Spleen (tissue), 11 donors: ENCODE data around the gene ENTPD2. TPM values are rescaled to one million over a fixed set of nuclear protein-coding genes. Genes with fewer than 3 reads are reported as not detected.

Experiments used
- DNase-seq: peaks from one replicate; pipeline ENCODE4 v3.0.0-alpha.2; 2020
- H3K27ac ChIP-seq, 8 donors: fragments of 200-600 bp; sonication (generic) in 7 of 8; 1 replicate in 4 of 8; 2 replicates in 4 of 8; pipeline versions ENCODE4 v1.5.0 to v1.8.0; 2016 to 2021; ENCODE audit warnings: inconsistent platforms in 4 of 8, mild to moderate bottlenecking in 4 of 8, moderate library complexity in 1 of 8
- H3K27me3 ChIP-seq, 7 donors: fragments of 200-600 bp; sonication (generic) in 6 of 7; replicated peaks in 1 of 7; 1 replicate in 4 of 7; 2 replicates in 3 of 7; pipeline versions ENCODE4 v1.5.0 to v1.8.0; 2016 to 2021; ENCODE audit warnings: inconsistent platforms in 3 of 7, mild to moderate bottlenecking in 1 of 7
- H3K36me3 ChIP-seq, 6 donors: fragments of 200-600 bp; sonication (generic) in 5 of 6; 1 replicate in 4 of 6; 2 replicates in 2 of 6; pipeline versions ENCODE4 v1.5.0 to v1.8.0; 2016 to 2021; ENCODE audit warnings: inconsistent platforms in 2 of 6
- H3K4me1 ChIP-seq, 6 donors: fragments of 200-600 bp; sonication (generic) in 5 of 6; 1 replicate in 3 of 6; 2 replicates in 3 of 6; pipeline versions ENCODE4 v1.5.0 to v1.8.0; 2016 to 2021; ENCODE audit warnings: inconsistent platforms in 3 of 6
- H3K4me3 ChIP-seq, 8 donors: fragments of 200-600 bp; sonication (generic) in 7 of 8; 1 replicate in 4 of 8; 2 replicates in 4 of 8; pipeline versions ENCODE4 v1.5.0 to v1.8.0; 2016 to 2021; ENCODE audit warnings: inconsistent platforms in 4 of 8, mild to moderate bottlenecking in 4 of 8, moderate library complexity in 2 of 8
- H3K9me3 ChIP-seq, 8 donors: fragments of 200-600 bp; sonication (generic) in 7 of 8; 1 replicate in 4 of 8; 2 replicates in 4 of 8; pipeline versions ENCODE4 v1.5.0 to v1.8.0; 2016 to 2021; ENCODE audit warnings: inconsistent platforms in 4 of 8
- POLR2A ChIP-seq, 3 donors: fragments of 450-650 bp; IDR thresholded peaks; one replicate each; pipeline ENCODE4 v1.5.1; 2017; ENCODE audit warnings: antibody characterized with exemption in 3 of 3, mild to moderate bottlenecking in 1 of 3
- POLR2AphosphoS5 ChIP-seq, 3 donors: sonication (generic); formaldehyde crosslinking; IDR thresholded peaks; one replicate each; pipeline ENCODE4 v1.5.1; 2017; ENCODE audit warnings: antibody characterized with exemption in 3 of 3
- WGBS, 5 donors: extraction: QIAGEN DNeasy Blood & Tissue Kit in 3 of 5; methylation state at CpG; one replicate each; pipeline versions ENCODE4 v1.1.5 to v1.1.7; 2013 to 2018; 5-methylcytosine and 5-hydroxymethylcytosine counted together
- intact Hi-C: fragments of 100-400 bp; cut with DNase I; formaldehyde crosslinking; loops from one replicate; pipeline ENCODE4 v1.15.0; 2023; ENCODE audit warnings: low total_unique reads
- polyA plus RNA-seq, 3 donors: library from polyadenylated mRNA; stranded (reverse); fragments of 200-250 nt; gene quantifications; one replicate each; pipeline ENCODE4 v1.2.1, GENCODE V29; 2013
- total RNA-seq, 7 donors: library from RNA; depleted of rRNA in 3 of 7; stranded (reverse); fragments of >200 nt in 3 of 7; fragmentation: NEBNext Ultra II Directional in 4 of 7; extraction: Animal tissue kit (Norgen Biotek cat#: 25700) in 4 of 7; gene quantifications; one replicate each; pipeline versions ENCODE4 v1.1.0 to v1.2.1, GENCODE V29; 2016 to 2021
- TF ChIP-seq, protein P1 (sequence below), 11 experiments: fragments of 200-600 bp in 7 of 11; fragments of 450-650 bp in 4 of 11; sonication (generic) in 4 of 11; IDR thresholded peaks in 8 of 11; conservative IDR thresholded peaks in 3 of 11; 1 replicate in 7 of 11; 2 replicates in 4 of 11; pipeline versions ENCODE4 v1.4.0 to v1.8.0; 2016 to 2021; ENCODE audit warnings: antibody characterized with exemption in 11 of 11, inconsistent platforms in 4 of 11, mild to moderate bottlenecking in 1 of 11
- donor health status: healthy with polysubstance abuse.
- donor health status: DM: no; HTN: no; CAD: no; lungs with moderate emphysema.
- donor health status: DM: no; HTN: no; CAD: no.
- donor health status: Bipolar disorder and iron deficiency.
- donor health status: healthy.
- donor health status: DM: no; HTN: no; CAD: no.
- donor health status: DM: yes; HTN: yes; CAD: no.

Gene ENTPD2
- total and polyA plus RNA-seq, 10 donors, result 0.11 to 0.58 (median 0.36) TPM; not detected in 6

DNA sequence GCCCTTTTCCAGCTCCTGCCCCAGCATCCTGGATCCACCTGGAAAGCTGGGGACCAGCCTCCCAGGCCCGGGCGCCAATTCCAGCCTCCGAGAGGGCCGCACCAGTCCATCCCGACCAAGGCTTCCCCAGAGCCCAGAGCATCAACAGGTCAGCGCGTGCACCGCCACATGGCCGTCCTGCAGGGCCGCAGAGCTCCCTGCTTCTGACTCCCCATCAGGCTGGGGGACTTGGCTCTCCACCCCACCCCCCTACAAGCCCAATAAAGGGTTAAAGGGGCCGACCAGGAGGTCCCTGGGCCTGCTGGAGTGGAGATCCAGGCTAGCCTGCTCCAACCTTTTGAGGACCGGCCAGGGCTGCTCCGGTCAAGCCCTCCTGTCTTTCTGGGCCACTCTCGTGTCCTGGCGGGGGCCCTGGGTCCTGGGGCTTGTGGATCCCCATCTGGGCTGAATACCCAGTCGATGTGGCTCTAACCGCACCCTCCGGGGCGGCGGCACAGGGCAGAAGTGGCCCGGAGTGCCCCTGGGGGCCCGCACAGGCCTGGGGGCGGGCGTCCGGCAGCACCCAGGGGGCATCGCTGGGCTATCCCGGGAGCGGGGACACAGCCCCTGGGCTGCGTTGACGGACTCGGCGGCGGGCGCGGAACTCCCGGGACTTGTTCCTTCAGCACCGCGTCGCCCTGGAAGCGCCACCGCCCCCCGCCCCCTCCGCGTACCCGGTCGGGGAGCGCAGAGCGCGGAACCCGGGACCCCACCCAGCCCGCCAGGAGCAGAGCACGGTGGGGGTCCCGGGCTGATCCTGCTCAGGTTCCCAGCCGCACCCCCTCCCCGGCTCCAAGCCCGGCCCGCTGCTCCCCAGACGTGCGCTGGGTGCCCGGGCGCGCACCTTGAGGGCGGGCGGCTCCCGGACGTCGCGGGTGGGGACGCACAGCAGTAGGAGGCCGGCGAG is 590 bp downstream of the ENTPD2 start:
- DNase-seq, result no peak
- H3K27ac ChIP-seq, result no peak overlapping the region
- WGBS, 5 donors, result 13 to 33% (median 13%) methylated on average over 17 to 71 of the region's 71 CpGs
- peak overlapping the region; percentile 25 to 66 (median 38) for H3K4me3 ChIP-seq
- peaks cover 12 to 72% (median 62%) of the 10 kb centered on the region in 7 donors for H3K27me3 ChIP-seq
- TF ChIP-seq POLR2A (IDR thresholded peaks at IDR 0.05) (no peak), POLR2AphosphoS5 (IDR thresholded peaks at IDR 0.05) (no peak)
- TF ChIP-seq, protein P1, sequence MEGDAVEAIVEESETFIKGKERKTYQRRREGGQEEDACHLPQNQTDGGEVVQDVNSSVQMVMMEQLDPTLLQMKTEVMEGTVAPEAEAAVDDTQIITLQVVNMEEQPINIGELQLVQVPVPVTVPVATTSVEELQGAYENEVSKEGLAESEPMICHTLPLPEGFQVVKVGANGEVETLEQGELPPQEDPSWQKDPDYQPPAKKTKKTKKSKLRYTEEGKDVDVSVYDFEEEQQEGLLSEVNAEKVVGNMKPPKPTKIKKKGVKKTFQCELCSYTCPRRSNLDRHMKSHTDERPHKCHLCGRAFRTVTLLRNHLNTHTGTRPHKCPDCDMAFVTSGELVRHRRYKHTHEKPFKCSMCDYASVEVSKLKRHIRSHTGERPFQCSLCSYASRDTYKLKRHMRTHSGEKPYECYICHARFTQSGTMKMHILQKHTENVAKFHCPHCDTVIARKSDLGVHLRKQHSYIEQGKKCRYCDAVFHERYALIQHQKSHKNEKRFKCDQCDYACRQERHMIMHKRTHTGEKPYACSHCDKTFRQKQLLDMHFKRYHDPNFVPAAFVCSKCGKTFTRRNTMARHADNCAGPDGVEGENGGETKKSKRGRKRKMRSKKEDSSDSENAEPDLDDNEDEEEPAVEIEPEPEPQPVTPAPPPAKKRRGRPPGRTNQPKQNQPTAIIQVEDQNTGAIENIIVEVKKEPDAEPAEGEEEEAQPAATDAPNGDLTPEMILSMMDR (IDR thresholded peaks at IDR 0.05 in 8 of 11, conservative IDR thresholded peaks at IDR 0.05 in 3 of 11), result no peak
- H3K36me3 ChIP-seq, result no peaks in the 10 kb centered on the region
- H3K4me1 ChIP-seq, result peaks cover 12 to 57% (median 34%) of the 10 kb centered on the region in 6 donors
- no peaks in the 10 kb centered on the region for H3K9me3 ChIP-seq
- intact Hi-C loops, result no loop called here

DNA sequence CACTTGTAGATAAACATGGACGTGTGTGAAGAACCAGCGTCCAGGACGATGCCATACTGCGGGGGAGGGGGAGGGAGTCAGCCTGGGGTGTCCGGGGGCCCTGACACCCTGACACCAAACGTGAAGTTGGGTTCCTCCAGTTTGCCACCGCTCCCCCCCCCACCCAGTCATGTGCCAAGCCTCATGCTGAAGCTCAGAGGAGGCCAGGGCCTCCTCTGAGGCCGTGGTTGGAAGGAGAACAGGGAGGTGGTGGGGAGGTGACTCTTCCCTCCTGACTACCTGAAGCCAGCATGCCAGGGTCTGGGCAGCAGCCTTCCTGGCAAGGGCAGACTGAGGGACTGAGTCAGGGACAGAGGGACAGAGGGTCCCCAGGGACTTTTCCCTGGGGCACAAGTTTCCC is 1.6 kb downstream of the ENTPD2 start:
- no peak overlapping the region for H3K4me3 ChIP-seq
- H3K36me3 ChIP-seq, result no peaks in the 10 kb centered on the region
- H3K27ac ChIP-seq, result no peak overlapping the region
- no peak for TF ChIP-seq POLR2A (IDR thresholded peaks at IDR 0.05)
- TF ChIP-seq, protein P1 (IDR thresholded peaks at IDR 0.05 in 8 of 11, conservative IDR thresholded peaks at IDR 0.05 in 3 of 11), result no peak
- no peak for TF ChIP-seq POLR2AphosphoS5 (IDR thresholded peaks at IDR 0.05)
- H3K9me3 ChIP-seq, result no peaks in the 10 kb centered on the region
- peaks cover 15 to 82% (median 72%) of the 10 kb centered on the region in 7 donors for H3K27me3 ChIP-seq
- WGBS, 5 donors, result 74 to 83% (median 80%) methylated on average over 6 to 8 of the region's 8 CpGs
- DNase-seq, result no peak
- intact Hi-C loops, result no loop called here
- H3K4me1 ChIP-seq, result peaks cover 12 to 55% (median 34%) of the 10 kb centered on the region in 6 donors

DNA sequence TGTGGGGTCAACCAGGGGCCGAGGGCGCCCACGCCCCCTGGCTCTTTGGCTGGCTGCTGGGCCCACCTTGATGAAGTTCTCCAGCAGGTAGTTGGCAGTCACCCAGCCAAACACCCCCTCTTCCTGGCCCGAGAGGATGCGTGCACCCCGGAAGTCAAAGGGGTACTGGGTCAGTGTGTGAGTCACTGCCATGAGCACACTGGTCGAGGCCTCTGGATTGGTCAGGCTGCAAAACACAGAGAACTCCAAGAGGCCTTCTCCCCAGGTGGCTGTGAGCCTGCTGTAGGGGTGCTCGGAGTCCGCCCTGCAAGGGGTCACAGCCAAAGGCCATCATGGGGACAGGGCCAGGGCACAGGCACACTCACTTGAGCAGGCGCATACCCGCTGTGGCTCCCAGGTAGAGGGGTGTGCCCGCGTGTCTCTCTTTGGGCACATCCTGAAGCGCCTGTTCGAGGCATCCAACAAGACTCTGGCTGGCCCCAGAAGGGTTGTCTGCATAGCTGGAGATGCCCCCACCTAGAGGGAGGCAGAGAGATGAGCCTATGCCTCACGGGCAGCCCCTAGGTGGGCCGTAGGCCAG is 2.6 kb downstream of the ENTPD2 start:
- Histone ChIP-seq H3K9me3 (no peaks in the 10 kb centered on the region), H3K27me3 (peaks cover 15 to 93% (median 83%) of the 10 kb centered on the region in 7 donors)
- 84 to 92% (median 87%) methylated on average over 5 to 17 of the region's 17 CpGs for WGBS, 5 donors

More for the DNA sequence above, 2.6 kb downstream of the ENTPD2 start:
- H3K4me3 ChIP-seq, result no peak overlapping the region
- intact Hi-C loops, result no loop called here
- TF ChIP-seq, protein P1 (IDR thresholded peaks at IDR 0.05 in 8 of 11, conservative IDR thresholded peaks at IDR 0.05 in 3 of 11), result no peak
- TF ChIP-seq POLR2AphosphoS5 (IDR thresholded peaks at IDR 0.05), result no peak
- no peak for TF ChIP-seq POLR2A (IDR thresholded peaks at IDR 0.05)
- no peaks in the 10 kb centered on the region for H3K36me3 ChIP-seq
- H3K27ac ChIP-seq, result no peak overlapping the region
- DNase-seq, result no peak
- H3K4me1 ChIP-seq, result peaks cover 13 to 64% (median 41%) of the 10 kb centered on the region in 6 donors
